DND-41 (cell line): Measurements from ENCODE around the gene PHACTR3.

Source experiments
- CTCF ChIP-seq: IDR thresholded peaks from 2 replicates; pipeline ENCODE4 v1.5.1; 2012; ENCODE audit warnings: borderline replicate concordance, low read length, moderate library complexity, mild to moderate bottlenecking; ENCODE audit not compliant: poor library complexity, severe bottlenecking; ENCODE audit errors: extremely low read depth
- EZH2 ChIP-seq: IDR thresholded peaks from 3 replicates; pipeline ENCODE4 v1.6.1; 2012; ENCODE audit warnings: borderline replicate concordance, low read depth, mild to moderate bottlenecking, moderate library complexity, low read length, inconsistent platforms; ENCODE audit not compliant: severe bottlenecking

GRCh38 chr20:59873409-59873808 lies 269.1 kb downstream of the PHACTR3 start:
- TF ChIP-seq EZH2 (no peak), CTCF (no peak)
